DLD1 (cell line): Measurements from ENCODE around the gene VPREB1.
"Not testable (repeated sequence)": the region's sequence is repeated elsewhere in the genome, so short reads cannot be mapped to it uniquely, and the experiment has no call there.

ENCODE experiments used
- in situ Hi-C: cut with HindIII; loops from 2 replicates; pipeline ENCODE4 v1.10.0; 2017; ENCODE audit warnings: low sequenced_read_pairs

Gene VPREB1

DNA sequence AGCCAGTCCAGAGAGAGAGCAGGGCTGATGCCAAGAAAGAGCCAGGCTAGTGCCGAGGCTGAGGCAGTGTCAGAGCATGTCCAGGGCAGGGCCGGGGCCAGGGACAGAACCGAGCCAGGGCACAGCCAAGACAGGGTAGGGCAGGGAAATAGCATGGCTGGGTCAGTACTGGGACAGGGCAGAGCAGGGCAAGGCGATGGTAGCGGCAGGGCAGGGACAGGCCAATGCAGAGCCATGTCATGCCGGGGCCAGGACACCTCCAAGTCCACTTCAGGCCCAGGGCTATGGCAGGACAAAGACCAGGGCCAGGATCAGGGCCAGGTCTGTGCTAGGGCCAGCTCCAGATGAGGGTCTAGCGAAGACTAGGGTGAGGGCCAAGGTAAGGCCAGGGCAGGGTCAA lies 48.9 kb downstream of the VPREB1 start:
- in situ Hi-C loops = not testable (repeated sequence)

DNA sequence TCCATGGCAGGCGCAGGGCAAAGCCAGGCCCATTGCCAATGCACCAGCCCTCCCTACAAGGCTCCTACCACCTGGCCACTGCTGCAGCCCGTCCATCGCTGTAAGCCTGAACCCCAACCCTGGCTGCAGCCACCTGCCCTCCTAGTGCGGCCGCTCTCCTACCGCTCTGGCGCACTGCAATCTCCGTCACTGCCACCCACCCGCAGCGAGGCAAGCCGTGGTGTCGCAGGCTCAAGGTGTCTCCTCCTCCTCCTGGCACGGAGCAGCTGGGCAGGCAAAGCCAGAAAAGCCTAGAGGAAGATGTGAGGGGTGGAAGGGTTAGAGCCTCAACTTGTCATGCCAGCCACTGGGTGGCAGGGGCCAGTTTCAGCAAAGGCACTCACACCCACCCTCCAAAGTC lies 50.1 kb downstream of the VPREB1 start:
- in situ Hi-C loops = not testable (repeated sequence)
